GM19240 (cell line): ENCODE data around the gene ABTB1.
A peak's percentile ranks its signal among the peaks of the same experiment; 100 is the strongest.

Experiments used
- DNase-seq: peaks from one replicate; pipeline ENCODE4 v3.0.0; 2011; ENCODE audit warnings: low spot score; ENCODE audit not compliant: insufficient read length

The ABTB1 gene

DNA sequence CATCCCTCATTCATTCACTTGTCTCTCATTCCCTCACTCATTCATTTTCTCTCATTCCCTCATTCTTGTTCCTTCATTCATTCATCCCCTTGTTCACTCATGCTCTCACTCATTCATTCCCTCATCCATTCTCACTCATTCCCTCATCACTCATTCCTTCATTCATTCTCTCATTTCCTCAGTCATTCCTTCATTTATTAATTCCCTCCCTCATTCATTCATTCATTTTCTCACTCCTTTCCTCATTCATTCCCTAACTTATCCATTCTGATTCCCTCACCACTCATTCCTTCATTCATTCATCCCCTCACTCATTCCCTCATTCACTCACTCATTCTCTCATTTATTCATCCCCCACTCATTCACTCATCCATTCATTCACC lies 13.8 kb downstream of the ABTB1 start:
- no peak for DNase-seq

DNA sequence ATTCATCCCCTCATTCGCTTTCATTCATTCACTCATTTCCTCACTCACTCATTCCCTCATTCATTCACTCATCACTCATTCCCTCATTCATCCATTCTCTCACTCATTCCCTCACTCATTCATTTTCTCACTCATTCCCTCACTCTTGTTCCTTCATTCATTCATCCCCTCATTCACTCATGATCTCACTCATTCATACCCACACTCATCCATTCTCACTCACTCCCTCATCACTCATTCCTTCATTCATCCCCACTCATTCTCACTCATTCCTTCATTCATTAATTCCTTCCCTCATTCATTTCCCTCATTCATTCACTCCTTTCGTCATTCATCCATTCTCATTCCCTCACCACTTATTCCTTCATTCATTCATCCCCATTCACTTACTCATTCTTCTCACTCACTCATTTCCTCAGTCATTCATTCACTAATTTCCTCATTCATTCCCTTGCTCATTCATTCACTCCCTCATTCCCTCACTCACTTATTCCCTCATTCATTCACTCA lies 14.5 kb downstream of the ABTB1 start:
- no peak for DNase-seq

DNA sequence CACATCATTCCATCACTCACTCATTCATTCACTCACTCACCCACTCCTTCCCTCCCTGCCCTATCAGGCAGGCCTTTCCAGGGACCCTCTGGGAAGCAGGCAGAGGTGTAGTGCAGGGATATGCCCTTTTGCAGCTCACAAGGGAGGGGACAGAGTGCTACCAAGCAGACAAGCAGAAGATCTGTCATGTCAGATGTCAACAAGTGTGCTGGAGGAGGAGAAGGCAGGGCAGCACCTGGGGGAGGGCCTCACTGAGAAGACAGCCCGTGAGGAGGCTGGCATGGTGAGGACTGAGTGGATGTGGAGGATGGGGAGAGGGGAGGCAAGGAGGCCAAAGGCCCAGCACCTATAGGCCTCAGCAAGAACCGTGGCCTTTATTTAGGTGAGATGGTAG lies 15.3 kb downstream of the ABTB1 start:
- DNase-seq = no peak

GRCh38 chr3:127688416-127689265 lies 15.9 kb downstream of the ABTB1 start:
- DNase-seq = no peak

GRCh38 chr3:127689266-127689860 lies 16.6 kb downstream of the ABTB1 start:
- DNase-seq = no peak

GRCh38 chr3:127690106-127690505 lies 17.4 kb downstream of the ABTB1 start:
- DNase-seq = no peak

- no peak for DNase-seq
Measured at GRCh38 chr3:127690823-127691452, 18.2 kb downstream of the ABTB1 start.

GRCh38 chr3:127691489-127691888 lies 18.7 kb downstream of the ABTB1 start:
- no peak for DNase-seq

DNA sequence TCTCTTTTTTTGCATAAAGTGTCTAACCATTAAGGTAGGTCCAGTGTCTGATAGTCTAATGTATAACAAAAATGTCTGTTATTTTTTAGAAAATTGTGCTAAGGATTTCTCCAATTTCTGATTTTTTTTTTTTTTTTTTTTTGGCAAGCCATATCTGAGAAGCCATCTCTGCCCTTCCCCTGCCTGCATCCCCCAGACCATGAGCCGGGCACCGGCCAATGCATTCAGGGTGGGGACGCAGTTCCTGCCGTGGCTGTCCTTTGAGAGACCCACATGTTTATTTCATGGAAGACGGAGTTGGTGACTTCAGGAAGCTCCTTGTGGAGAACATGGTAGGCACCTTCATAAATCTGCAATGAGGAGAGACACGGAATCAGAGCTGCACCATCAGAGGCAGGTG lies 19.2 kb downstream of the ABTB1 start:
- DNase-seq = no peak

- no peak for DNase-seq
Measured at GRCh38 chr3:127692501-127693335, 20.0 kb downstream of the ABTB1 start.

DNA sequence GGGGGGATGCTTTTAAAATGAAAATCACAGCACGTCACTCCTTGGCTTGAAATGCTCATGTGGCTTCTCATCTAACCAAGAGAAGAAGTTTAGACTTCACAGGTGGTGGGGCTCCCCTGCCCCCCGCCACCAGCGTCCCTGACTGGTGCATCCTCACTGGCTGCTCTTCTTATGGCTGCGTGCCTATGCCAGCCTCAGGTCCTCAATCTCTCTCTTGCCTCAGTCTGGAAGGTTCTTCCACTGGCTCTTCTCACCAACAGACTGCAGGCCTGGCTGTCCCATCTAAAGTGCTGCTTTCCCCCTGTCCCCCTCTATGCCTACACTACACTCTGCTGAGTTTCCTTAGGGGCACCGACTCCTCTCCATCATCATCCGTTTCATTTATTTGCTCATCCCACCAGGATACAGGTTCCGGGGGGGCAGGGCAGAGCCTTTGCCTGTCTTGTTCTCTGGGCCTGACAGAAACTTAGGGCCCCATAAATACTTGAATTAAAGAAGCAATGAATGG lies 20.6 kb downstream of the ABTB1 start:
- no peak for DNase-seq

- no peak for DNase-seq
Measured at GRCh38 chr3:127694467-127695215, 21.9 kb downstream of the ABTB1 start.

DNA sequence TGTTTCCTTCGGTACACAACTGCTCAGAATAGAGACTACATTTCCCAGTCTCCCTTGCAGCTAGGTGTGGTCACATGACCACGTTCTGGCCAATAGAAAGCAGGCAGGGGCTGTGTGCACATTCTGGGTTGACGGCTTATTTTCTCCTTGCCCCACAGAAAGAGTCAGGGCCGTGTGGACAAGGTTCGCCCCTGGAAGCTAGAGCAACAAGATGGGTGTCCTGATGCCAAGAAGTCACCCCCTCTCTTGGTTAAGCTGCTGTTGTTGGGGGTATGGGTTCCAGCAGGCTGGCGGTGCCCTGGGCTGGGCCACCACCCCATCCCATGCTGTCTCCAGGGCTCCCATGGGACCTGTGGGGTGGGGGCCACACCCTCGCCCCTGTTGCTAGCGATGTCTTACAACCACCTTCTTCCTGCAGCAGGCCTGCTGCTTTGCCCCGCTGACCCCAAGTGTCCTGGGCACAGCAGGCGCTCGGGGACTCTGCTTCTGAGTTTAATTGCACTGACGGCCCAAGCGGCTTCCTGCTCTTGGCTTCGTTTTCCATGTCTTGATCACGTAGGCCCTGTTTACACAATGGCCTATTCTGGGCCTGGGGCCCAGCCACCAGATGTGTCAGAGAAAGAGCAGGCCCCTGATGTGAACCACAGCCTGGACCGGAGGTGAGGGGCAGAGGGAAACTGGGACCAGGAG lies 24.9 kb downstream of the ABTB1 start:
- peak; percentile 36 for DNase-seq

DNA sequence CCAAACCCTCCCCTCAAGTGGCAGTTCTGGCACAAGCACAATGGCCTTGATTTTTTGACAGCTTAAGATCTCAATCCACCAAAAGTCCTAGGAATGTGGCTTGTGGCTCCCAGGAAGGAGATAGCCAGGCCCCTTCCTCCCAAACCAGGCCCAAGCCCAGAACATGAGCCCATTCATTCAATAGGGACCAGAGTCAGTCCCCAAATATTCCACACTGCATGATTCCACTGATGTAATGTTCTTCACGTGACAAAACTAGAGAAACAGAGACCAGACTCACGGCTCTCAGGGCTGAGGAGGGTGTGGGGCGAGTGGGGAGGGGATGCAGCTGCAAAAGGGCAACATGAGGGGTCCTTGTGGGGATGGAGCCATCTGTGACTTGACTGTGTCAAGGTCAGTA lies 25.5 kb downstream of the ABTB1 start:
- DNase-seq = no peak

- DNase-seq = no peak
Measured at GRCh38 chr3:127698691-127699415, 26.1 kb downstream of the ABTB1 start.

DNA sequence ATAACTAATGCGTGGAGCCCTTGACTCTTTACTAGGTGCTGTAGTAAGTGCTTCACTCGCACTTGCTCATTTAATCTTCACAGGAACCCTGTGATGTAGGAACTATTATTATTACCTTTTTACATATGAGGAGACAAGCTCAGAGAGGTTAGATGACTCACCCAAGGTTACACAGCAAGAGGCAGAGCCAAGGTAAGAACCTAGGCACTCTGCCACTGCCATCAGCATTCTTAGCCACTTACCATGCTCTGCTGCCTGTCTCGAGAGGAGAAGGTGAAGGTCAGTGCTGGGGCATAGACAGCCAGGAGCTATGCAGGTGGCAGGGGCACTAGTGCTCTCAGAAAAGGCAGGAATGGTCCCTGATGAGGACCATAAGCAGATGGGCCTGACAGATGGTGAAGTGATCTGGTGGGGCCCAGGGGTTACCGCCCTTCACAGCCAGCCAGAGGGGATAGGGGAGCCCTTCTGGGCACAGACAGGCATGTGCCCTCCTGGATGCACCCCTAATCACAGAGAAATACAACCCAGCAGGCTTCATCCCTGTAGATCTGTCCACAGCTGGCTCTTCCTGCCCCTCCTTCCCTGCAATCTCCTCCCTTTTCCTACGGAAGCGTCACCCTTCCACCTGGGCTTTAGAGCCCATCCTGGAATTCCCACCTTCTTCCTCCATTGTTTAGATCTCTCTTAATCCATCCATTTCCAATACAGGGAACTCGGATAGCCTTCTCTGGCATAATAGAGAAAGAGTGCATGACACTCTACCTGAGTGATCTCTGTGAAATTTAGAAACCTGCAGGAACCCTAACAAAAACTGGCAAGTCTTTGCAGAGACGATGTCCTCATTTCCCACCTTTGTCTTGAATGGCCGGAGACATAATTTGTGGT lies 26.9 kb downstream of the ABTB1 start:
- no peak for DNase-seq

DNA sequence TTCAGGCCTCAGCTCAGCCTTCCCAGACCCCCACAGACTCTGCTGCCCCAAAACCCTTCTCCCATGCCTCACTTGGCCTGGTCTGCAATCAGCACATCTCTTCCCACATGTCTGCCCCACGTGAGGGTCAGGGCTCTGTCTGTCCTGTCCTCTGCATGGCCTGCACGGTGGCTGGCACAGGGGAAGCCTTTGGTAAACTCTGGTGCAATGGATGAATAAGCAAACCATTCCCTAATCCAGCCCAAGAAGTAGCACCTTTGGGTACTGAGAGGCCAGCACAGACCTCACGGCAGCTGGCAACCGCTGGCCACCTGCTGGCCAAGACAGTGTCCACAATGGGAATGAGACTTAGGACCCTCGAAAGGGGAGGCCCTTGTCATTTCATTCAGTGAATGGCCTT lies 27.7 kb downstream of the ABTB1 start:
- no peak for DNase-seq

DNA sequence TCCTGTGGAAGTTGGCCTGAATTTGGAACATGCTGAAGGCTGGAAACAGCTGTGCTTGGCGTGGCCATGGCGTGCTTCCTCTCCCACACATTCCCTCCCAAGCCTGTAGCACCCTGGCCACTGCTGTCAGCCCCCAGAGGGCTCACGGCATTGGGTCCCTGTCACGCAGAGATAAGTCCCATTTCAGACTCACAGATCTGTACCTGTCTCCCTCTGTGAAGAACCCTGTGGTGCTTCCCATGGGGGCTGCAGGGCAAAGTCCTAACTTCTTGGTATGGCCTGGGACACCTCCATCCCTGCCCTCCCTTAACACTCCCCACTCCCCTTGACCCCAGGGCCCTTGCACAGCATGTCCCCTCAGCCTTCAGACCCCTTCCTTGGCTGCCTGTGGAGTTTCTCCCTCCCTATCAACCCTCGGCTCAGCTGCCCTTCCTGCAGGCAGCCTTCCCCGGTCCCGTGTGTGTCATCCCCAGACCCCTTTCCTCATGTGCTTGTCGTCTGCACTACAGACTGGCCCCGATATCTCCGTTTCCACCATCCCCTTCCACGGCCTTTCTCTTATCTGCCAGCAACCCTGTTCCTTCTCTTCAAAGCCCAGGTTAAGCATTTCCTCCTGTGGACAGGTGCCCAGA lies 28.6 kb downstream of the ABTB1 start:
- no peak for DNase-seq
